ENCODE results near the gene OPA1. TPM values are rescaled to one million over a fixed set of nuclear protein-coding genes. Genes with fewer than 3 reads are reported as not detected.

The OPA1 gene
- total and polyA plus RNA-seq, 2 of the 13 experiments (the other 11 are each of a cell fraction or from before 2014, with no cell fraction given) = 26.7 to 78.5 TPM

DNA sequence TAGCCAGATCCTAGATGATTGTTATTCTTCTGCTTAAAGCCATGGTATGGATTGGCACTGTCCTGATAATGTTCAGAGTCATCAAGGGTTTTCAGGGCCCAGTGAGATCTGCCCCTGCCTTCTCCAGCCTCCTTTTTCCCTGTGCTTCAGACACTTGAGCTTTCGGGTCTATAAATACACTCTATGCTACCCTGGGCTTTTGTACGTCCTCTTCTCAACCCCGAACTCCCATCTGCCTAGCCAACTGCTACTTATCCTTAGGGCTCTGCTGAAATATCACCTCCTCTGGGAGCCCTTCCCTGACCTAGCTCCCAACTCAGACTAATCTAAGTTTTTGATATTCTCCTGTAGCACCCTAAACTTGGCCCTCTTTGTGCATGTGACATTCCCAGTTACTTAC, 115.3 kb downstream of the OPA1 start:
- 95% methylated on average over 3 of the region's 3 CpGs for WGBS (ENCODE audit: low lambda C conversion rate)
- in situ Hi-C loops (cut with HindIII; ENCODE audit: extremely low pct_ligation_motif_present, low pct_unique_long_range_greater_than_20kb) = no loop called here
- no peak for ATAC-seq
- ChIA-PET POLR2A (no interaction called here), CTCF (ENCODE audit: low intra/inter-chr PET ratio, low total read pairs) (no interaction called here)
- no peaks in the 10 kb centered on the region for H3K9me3 ChIP-seq (ENCODE audit: low read length)
- no peak overlapping the region for H3K27ac ChIP-seq (ENCODE audit: extremely low read length, insufficient read depth, low read length)
- H2AFZ ChIP-seq (ENCODE audit: low read length) = no peak overlapping the region
- intact Hi-C loops (cut with micrococcal nuclease; ENCODE audit: unreplicated experiment) = no loop called here
- H3K4me3 ChIP-seq (replicated peaks in 1 of 3; ENCODE audit: insufficient read depth in 1 of 3, low read depth in 2 of 3, low read length in 3 of 3) = no peak overlapping the region
- no peak overlapping the region for H3K9ac ChIP-seq (ENCODE audit: insufficient read depth, low read depth, low read length)
- no peak for DNase-seq (ENCODE audit: low spot score)
- no peaks in the 10 kb centered on the region for H3K27me3 ChIP-seq (ENCODE audit: control insufficient read depth in 1 of 2, insufficient read depth in 2 of 2, low read length in 2 of 2)
- no peak overlapping the region for H3K4me2 ChIP-seq (ENCODE audit: low read depth, low read length)
- no peak for FAIRE-seq
- H3K4me1 ChIP-seq (ENCODE audit: insufficient read depth, low read length) = peaks cover 47% of the 10 kb centered on the region
- H3K36me3 ChIP-seq (replicated peaks in 1 of 2; ENCODE audit: control insufficient read depth in 1 of 2, insufficient read depth in 2 of 2, low read length in 2 of 2) = no peaks in the 10 kb centered on the region
- H3K79me2 ChIP-seq (ENCODE audit: insufficient read depth, low read length) = no peaks in the 10 kb centered on the region
- BruUV-seq (replicated peaks) = no TSS peak
- no peaks in the 10 kb centered on the region for H4K20me1 ChIP-seq (ENCODE audit: insufficient read depth, low read length)
- no peak for TF ChIP-seq ZMYM3 (CRISPR knock-in tag; IDR thresholded peaks at IDR 0.05)
- TF ChIP-seq FOXA1 (IDR thresholded peaks at IDR 0.05) = no peak
- TF ChIP-seq FOXA1 (CRISPR knock-in tag; IDR thresholded peaks at IDR 0.05) = no peak
- no peak for TF ChIP-seq TEF (CRISPR knock-in tag; IDR thresholded peaks at IDR 0.05)
- TF ChIP-seq ZNF33A (CRISPR knock-in tag; IDR thresholded peaks at IDR 0.05; ENCODE audit: borderline replicate concordance) = no peak
- TF ChIP-seq POLR2G (IDR thresholded peaks at IDR 0.05; ENCODE audit: low read depth, low read length) = no peak
- TF ChIP-seq SOX13 (IDR thresholded peaks at IDR 0.05) = no peak
- TF ChIP-seq SOX13 (CRISPR knock-in tag; conservative IDR thresholded peaks at IDR 0.05 in 1 of 2, IDR thresholded peaks at IDR 0.05 in 1 of 2) = no peak
- TF ChIP-seq, protein P1, sequence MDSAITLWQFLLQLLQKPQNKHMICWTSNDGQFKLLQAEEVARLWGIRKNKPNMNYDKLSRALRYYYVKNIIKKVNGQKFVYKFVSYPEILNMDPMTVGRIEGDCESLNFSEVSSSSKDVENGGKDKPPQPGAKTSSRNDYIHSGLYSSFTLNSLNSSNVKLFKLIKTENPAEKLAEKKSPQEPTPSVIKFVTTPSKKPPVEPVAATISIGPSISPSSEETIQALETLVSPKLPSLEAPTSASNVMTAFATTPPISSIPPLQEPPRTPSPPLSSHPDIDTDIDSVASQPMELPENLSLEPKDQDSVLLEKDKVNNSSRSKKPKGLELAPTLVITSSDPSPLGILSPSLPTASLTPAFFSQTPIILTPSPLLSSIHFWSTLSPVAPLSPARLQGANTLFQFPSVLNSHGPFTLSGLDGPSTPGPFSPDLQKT (CRISPR knock-in tag; IDR thresholded peaks at IDR 0.05; ENCODE audit: borderline replicate concordance) = no peak
- no peak for TF ChIP-seq ZNF790 (CRISPR knock-in tag; IDR thresholded peaks at IDR 0.05; ENCODE audit: borderline replicate concordance)
- TF ChIP-seq CAMTA2 (CRISPR knock-in tag; IDR thresholded peaks at IDR 0.05; ENCODE audit: borderline replicate concordance) = no peak
- no peak for TF ChIP-seq ESRRA (CRISPR knock-in tag; IDR thresholded peaks at IDR 0.05; ENCODE audit: low read depth)
- TF ChIP-seq ZNF142 (CRISPR knock-in tag; IDR thresholded peaks at IDR 0.05) = no peak
- TF ChIP-seq TAF1 (CRISPR knock-in tag; IDR thresholded peaks at IDR 0.05) = no peak
- no peak for TF ChIP-seq FOXJ3 (CRISPR knock-in tag; IDR thresholded peaks at IDR 0.05; ENCODE audit: borderline replicate concordance)
